Measurements from ENCODE around the gene RHCG. TPM values are rescaled to one million over a fixed set of nuclear protein-coding genes. Genes with fewer than 3 reads are reported as not detected.

Gene RHCG
- total and polyA plus RNA-seq, 2 experiments from 2014 or later: 0.23 TPM; not detected in 1

DNA sequence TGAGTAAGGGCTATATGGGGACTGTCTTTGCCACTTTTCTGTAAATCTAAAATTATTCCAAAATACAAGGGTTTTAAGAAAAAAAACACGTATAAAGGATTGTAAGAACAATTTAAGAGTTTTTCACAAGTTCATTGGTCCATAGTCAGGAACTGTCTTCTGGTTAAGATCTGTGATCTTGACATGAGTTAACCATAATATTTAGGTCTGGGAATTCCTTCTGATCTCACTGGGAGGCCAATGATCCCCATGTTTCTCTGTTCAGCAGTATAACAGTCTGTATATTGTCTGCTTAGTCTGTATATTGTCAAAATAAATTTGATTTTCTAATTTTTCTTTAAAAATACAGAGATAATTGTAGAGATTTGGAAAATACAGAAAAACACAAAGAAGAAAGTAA lies 848 bp upstream of the RHCG start:
- no peak for DNase-seq (ENCODE audit: low read depth in 1 of 2, low spot score in 1 of 2)
- TF ChIP-seq, protein P1, sequence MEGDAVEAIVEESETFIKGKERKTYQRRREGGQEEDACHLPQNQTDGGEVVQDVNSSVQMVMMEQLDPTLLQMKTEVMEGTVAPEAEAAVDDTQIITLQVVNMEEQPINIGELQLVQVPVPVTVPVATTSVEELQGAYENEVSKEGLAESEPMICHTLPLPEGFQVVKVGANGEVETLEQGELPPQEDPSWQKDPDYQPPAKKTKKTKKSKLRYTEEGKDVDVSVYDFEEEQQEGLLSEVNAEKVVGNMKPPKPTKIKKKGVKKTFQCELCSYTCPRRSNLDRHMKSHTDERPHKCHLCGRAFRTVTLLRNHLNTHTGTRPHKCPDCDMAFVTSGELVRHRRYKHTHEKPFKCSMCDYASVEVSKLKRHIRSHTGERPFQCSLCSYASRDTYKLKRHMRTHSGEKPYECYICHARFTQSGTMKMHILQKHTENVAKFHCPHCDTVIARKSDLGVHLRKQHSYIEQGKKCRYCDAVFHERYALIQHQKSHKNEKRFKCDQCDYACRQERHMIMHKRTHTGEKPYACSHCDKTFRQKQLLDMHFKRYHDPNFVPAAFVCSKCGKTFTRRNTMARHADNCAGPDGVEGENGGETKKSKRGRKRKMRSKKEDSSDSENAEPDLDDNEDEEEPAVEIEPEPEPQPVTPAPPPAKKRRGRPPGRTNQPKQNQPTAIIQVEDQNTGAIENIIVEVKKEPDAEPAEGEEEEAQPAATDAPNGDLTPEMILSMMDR (IDR thresholded peaks at IDR 0.05; ENCODE audit: low read depth, low read length): no peak
- H3K27ac ChIP-seq: no peak overlapping the region
- no peaks in the 10 kb centered on the region for H3K9me3 ChIP-seq (ENCODE audit: low read depth)
- no peaks in the 10 kb centered on the region for H3K36me3 ChIP-seq
- H3K4me1 ChIP-seq (ENCODE audit: low read depth): no peaks in the 10 kb centered on the region
- H3K27me3 ChIP-seq: peaks cover 56% of the 10 kb centered on the region
- H3K4me3 ChIP-seq: no peak overlapping the region

DNA sequence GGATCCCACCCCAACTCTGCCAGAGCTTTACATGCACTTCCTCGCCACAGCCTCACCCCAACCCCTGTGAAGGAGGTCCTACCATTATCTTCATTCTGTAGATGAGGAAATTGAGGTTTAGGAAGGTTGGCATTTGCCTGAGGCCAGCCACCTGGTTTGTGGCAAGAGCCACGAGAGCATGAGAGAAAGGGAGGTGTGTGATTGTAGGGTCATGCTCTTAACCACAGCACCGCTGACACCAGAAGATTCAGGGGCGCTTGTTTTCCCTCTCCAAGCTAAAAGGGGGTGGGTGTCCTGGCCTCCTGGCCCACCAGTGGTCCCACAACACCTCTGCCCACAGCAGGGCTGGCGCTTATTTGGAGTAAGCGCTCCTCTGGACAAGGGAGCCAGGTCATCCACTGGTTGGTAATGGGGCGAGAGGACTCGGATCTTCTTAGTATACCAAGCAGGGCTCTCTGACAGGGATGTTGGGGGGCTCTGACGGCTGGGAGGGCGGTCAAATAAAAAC lies 691 bp downstream of the RHCG start:
- no peak for DNase-seq (ENCODE audit: low read depth in 1 of 2, low spot score in 1 of 2)
- Histone ChIP-seq H3K27me3 (peaks cover 56% of the 10 kb centered on the region), H3K36me3 (no peaks in the 10 kb centered on the region), H3K27ac (no peak overlapping the region), H3K4me1 (ENCODE audit: low read depth) (no peaks in the 10 kb centered on the region), H3K9me3 (ENCODE audit: low read depth) (no peaks in the 10 kb centered on the region), H3K4me3 (no peak overlapping the region)
- TF ChIP-seq, protein P1 (IDR thresholded peaks at IDR 0.05; ENCODE audit: low read depth, low read length): no peak

DNA sequence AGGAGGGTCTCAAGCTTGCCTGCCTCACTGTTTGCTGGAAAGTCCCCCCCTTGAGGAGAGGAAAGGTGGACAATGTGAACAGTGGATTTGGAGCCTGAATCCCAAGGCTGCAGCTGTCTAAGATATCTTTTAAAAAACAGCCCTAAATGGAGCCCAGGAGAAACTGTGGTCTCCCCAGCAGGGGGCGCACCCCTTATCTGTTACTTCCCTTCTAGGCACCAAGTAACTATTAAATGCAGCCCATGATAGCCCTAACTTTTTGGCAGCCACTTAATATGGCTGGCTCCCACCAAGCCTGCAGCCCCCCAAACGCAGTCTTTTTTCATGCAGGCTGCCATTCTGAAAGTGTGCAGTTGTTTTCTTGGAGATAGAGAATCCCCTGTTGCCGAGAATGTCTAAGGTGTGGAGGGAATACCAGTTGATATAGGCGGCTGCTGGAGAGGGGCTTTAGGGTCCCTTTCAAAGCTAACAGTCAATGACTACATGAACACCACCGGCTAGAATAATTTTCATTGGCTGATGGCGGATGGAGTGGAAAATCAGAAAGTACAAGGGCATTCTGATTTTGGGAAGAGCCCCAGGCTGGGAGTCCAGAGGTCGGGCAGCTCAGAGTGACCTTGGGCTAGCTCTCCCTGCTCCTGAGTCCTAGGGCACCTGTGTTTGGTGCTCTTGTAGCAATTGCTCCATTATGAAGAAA lies 1.3 kb downstream of the RHCG start:
- H3K4me3 ChIP-seq: no peak overlapping the region
- peaks cover 55% of the 10 kb centered on the region for H3K27me3 ChIP-seq
- H3K4me1 ChIP-seq (ENCODE audit: low read depth): no peaks in the 10 kb centered on the region
- no peaks in the 10 kb centered on the region for H3K9me3 ChIP-seq (ENCODE audit: low read depth)
- TF ChIP-seq, protein P1 (IDR thresholded peaks at IDR 0.05; ENCODE audit: low read depth, low read length): peak; percentile 55
- DNase-seq (ENCODE audit: low read depth in 1 of 2, low spot score in 1 of 2): peak in 1 of 2 donors; percentile 32
- no peak overlapping the region for H3K27ac ChIP-seq
- H3K36me3 ChIP-seq: no peaks in the 10 kb centered on the region

DNA sequence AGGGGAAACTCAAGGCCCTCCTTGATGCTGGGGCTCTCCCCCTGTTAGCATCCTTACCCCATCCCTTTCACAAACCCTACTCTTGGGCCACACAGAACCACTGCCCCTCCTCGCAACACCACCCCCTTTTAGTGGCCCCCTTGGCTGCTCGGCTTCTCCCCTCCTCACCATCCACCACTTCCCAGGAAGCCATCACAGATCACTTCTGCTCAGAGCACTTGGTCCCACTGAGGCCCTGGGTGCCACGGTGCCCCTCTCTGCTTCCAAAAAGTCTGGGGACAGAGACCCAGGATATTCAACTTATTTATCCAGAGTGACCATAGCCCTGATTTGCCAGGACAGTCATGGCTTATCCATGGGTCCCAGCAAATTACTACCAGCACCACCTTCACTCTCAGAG lies 2.4 kb downstream of the RHCG start:
- H3K27ac ChIP-seq: no peak overlapping the region
- DNase-seq (ENCODE audit: low read depth in 1 of 2, low spot score in 1 of 2): no peak
- no peak overlapping the region for H3K4me3 ChIP-seq
- no peaks in the 10 kb centered on the region for H3K36me3 ChIP-seq
- TF ChIP-seq, protein P1 (IDR thresholded peaks at IDR 0.05; ENCODE audit: low read depth, low read length): no peak
- no peaks in the 10 kb centered on the region for H3K4me1 ChIP-seq (ENCODE audit: low read depth)
- H3K9me3 ChIP-seq (ENCODE audit: low read depth): no peaks in the 10 kb centered on the region
- H3K27me3 ChIP-seq: peaks cover 45% of the 10 kb centered on the region

DNA sequence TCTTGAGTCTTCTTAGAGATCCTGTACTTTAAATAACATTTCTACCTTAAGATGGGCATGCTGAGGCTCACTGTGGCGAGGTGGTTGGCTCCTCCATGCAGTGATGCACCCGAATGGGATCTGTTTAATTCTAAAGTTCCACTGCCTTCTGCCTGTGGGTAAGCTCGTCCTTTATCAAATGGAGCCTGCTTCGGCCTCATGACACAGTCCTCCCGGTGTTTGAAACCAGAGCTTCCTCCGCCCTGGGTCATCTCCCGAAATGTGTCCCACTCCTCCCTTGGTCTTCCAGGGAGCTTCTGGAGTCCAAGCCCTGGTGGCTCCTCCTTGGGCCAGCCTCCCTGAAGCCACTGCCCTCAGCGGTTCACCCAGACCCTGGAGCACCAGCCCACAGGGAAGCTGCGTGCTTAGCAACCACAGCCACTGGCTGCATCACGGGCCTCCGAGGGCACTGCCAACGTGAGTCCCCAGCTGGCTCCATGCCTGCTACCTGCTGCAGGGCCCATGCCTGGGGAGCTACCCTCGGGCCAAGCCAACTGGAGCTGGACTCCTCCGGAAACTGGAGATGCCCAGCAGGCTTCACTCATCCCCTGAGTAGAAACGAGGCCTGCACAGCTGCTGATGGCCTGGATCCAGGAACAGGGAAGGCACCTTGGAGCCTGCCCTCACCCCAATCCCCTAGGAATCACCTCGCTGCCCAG lies 3.3 kb downstream of the RHCG start:
- TF ChIP-seq, protein P1 (IDR thresholded peaks at IDR 0.05; ENCODE audit: low read depth, low read length): no peak
- Histone ChIP-seq H3K4me3 (no peak overlapping the region), H3K27ac (no peak overlapping the region), H3K9me3 (ENCODE audit: low read depth) (no peaks in the 10 kb centered on the region), H3K36me3 (no peaks in the 10 kb centered on the region), H3K4me1 (ENCODE audit: low read depth) (no peaks in the 10 kb centered on the region), H3K27me3 (peaks cover 41% of the 10 kb centered on the region)
- DNase-seq (ENCODE audit: low read depth in 1 of 2, low spot score in 1 of 2): no peak
